Caco-2 (cell line): ENCODE data around the gene POLR1H. TPM values are rescaled to one million over a fixed set of nuclear protein-coding genes. Genes with fewer than 3 reads are reported as not detected.

Experiments used
- BruUV-seq: library from RNA; stranded (reverse); fragments of 400-500 nt; replicated peaks from 2 replicates; lab custom pipeline; 2021; lab: Mats Ljungman, UMichigan
- CTCF ChIA-PET: fragments of 300-600 bp; sonication (Branson Sonifier 250); formaldehyde crosslinking; loops from one replicate; lab custom pipeline; 2022; ENCODE audit warnings: antibody characterized with exemption; lab: Charles Lee
- POLR2A ChIA-PET: fragments of 300-600 bp; sonication (Branson Sonifier 250); formaldehyde crosslinking; loops from one replicate; lab custom pipeline; 2022; ENCODE audit warnings: antibody characterized with exemption; lab: Charles Lee
- DNase-seq, 2 experiments: peaks; one replicate each; pipeline versions ENCODE4 v3.0.0 to v3.0.0-alpha.2; 2020 to 2022
- H3K27me3 ChIP-seq: replicated peaks from 2 replicates; pipeline ENCODE4 v1.6.0; 2011; ENCODE audit warnings: low read length; ENCODE audit not compliant: control insufficient read depth, insufficient read depth
- H3K36me3 ChIP-seq: 2 replicates; pipeline ENCODE4 v1.5.1; 2011; ENCODE audit warnings: low read length; ENCODE audit not compliant: control insufficient read depth, insufficient read depth
- H3K4me1 ChIP-seq: fragments of 250-450 bp; sonication (Bioruptor Pico); 2 replicates; pipeline ENCODE4 v1.5.1; 2020; ENCODE audit warnings: mild to moderate bottlenecking
- H3K4me3 ChIP-seq: 2 replicates; pipeline ENCODE4 v1.5.1; 2011; ENCODE audit warnings: low read depth, mild to moderate bottlenecking, control low read depth, low read length
- H3K9me3 ChIP-seq: fragments of 250-450 bp; sonication (Bioruptor Pico); 2 replicates; pipeline ENCODE4 v1.5.1; 2020; ENCODE audit warnings: mild to moderate bottlenecking, moderate library complexity
- H3K27ac Mint-ChIP-seq: one replicate; pipeline ENCODE4 v1.8.0; 2022; ENCODE audit warnings: mixed read lengths; ENCODE audit not compliant: unreplicated experiment
- H3K27me3 Mint-ChIP-seq: one replicate; pipeline ENCODE4 v1.8.0; 2022; ENCODE audit warnings: mixed read lengths; ENCODE audit not compliant: insufficient read depth, unreplicated experiment
- H3K36me3 Mint-ChIP-seq: one replicate; pipeline ENCODE4 v1.8.0; 2022; ENCODE audit warnings: mild to moderate bottlenecking, mixed read lengths; ENCODE audit not compliant: insufficient read depth, unreplicated experiment
- H3K4me1 Mint-ChIP-seq: one replicate; pipeline ENCODE4 v1.8.0; 2022; ENCODE audit warnings: low read depth, mixed read lengths; ENCODE audit not compliant: unreplicated experiment
- H3K4me3 Mint-ChIP-seq: one replicate; pipeline ENCODE4 v1.8.0; 2022; ENCODE audit warnings: mild to moderate bottlenecking, moderate library complexity, mixed read lengths; ENCODE audit not compliant: unreplicated experiment
- H3K9me3 Mint-ChIP-seq: one replicate; pipeline ENCODE4 v1.8.0; 2022; ENCODE audit warnings: mixed read lengths; ENCODE audit not compliant: unreplicated experiment
- CTCF ChIP-seq, 2 experiments: fragments of 200-600 bp in 1 of 2; IDR thresholded peaks; 1 replicate in 1 of 2; 2 replicates in 1 of 2; pipeline versions ENCODE4 v1.5.1 to v1.8.0; 2011 to 2022; ENCODE audit warnings: antibody characterized with exemption in 1 of 2, control low read depth in 1 of 2, inconsistent platforms in 1 of 2, low read depth in 1 of 2, low read length in 1 of 2, mild to moderate bottlenecking in 1 of 2, moderate library complexity in 1 of 2; ENCODE audit not compliant: insufficient read depth in 1 of 2, severe bottlenecking in 1 of 2, unreplicated experiment in 1 of 2
- intact Hi-C: fragments of 100-400 bp; cut with micrococcal nuclease; formaldehyde crosslinking; loops from one replicate; pipeline ENCODE4 v1.10.0; 2022; ENCODE audit not compliant: unreplicated experiment
- total RNA-seq: library from RNA; stranded (reverse); gene quantifications from 2 replicates; pipeline ENCODE4 v1.2.3, GENCODE V29; 2022

POLR1H gene
- total RNA-seq, 1 experiment from 2014 or later = 27.6 TPM

GRCh38 chr6:30043744-30044143 lies 17.3 kb upstream of the POLR1H start:
- no peaks in the 10 kb centered on the region for H3K4me1 Mint-ChIP-seq
- ChIA-PET POLR2A (no interaction called here), CTCF (no interaction called here)
- H3K27me3 ChIP-seq = no peaks in the 10 kb centered on the region
- H3K4me1 ChIP-seq = no peaks in the 10 kb centered on the region
- no peak for TF ChIP-seq CTCF (IDR thresholded peaks at IDR 0.05; ENCODE audit: insufficient read depth in 1 of 2, low read depth in 1 of 2, low read length in 1 of 2, severe bottlenecking in 1 of 2, unreplicated experiment in 1 of 2)
- H3K36me3 ChIP-seq = no peaks in the 10 kb centered on the region
- no peaks in the 10 kb centered on the region for H3K27me3 Mint-ChIP-seq
- intact Hi-C loops = no loop called here
- H3K9me3 Mint-ChIP-seq = no peaks in the 10 kb centered on the region
- DNase-seq = no peak
- no TSS peak for BruUV-seq
- no peak overlapping the region for H3K4me3 Mint-ChIP-seq
- no peak overlapping the region for H3K27ac Mint-ChIP-seq
- no peak overlapping the region for H3K4me3 ChIP-seq
- no peaks in the 10 kb centered on the region for H3K36me3 Mint-ChIP-seq
- no peaks in the 10 kb centered on the region for H3K9me3 ChIP-seq

GRCh38 chr6:30044630-30045029 lies 16.4 kb upstream of the POLR1H start:
- H3K4me1 Mint-ChIP-seq = no peaks in the 10 kb centered on the region
- no peak overlapping the region for H3K4me3 Mint-ChIP-seq
- H3K36me3 Mint-ChIP-seq = no peaks in the 10 kb centered on the region
- H3K27ac Mint-ChIP-seq = no peak overlapping the region
- Histone ChIP-seq H3K4me3 (no peak overlapping the region), H3K4me1 (no peaks in the 10 kb centered on the region), H3K27me3 (no peaks in the 10 kb centered on the region), H3K36me3 (no peaks in the 10 kb centered on the region), H3K9me3 (no peaks in the 10 kb centered on the region)
- TF ChIP-seq CTCF (IDR thresholded peaks at IDR 0.05; ENCODE audit: insufficient read depth in 1 of 2, low read depth in 1 of 2, low read length in 1 of 2, severe bottlenecking in 1 of 2, unreplicated experiment in 1 of 2) = no peak
- POLR2A ChIA-PET = no interaction called here
- no peaks in the 10 kb centered on the region for H3K27me3 Mint-ChIP-seq
- BruUV-seq = no TSS peak
- intact Hi-C loops = no loop called here
- no peak for DNase-seq
- no peaks in the 10 kb centered on the region for H3K9me3 Mint-ChIP-seq
- CTCF ChIA-PET = no interaction called here

GRCh38 chr6:30047220-30047619 lies 13.8 kb upstream of the POLR1H start:
- H3K36me3 Mint-ChIP-seq = no peaks in the 10 kb centered on the region
- no peaks in the 10 kb centered on the region for H3K27me3 Mint-ChIP-seq
- ChIA-PET CTCF (no interaction called here), POLR2A (no interaction called here)
- Histone ChIP-seq H3K4me3 (no peak overlapping the region), H3K4me1 (no peaks in the 10 kb centered on the region), H3K27me3 (no peaks in the 10 kb centered on the region), H3K9me3 (no peaks in the 10 kb centered on the region), H3K36me3 (no peaks in the 10 kb centered on the region)
- H3K4me3 Mint-ChIP-seq = no peak overlapping the region
- intact Hi-C loops = no loop called here
- H3K4me1 Mint-ChIP-seq = no peaks in the 10 kb centered on the region
- TF ChIP-seq CTCF (IDR thresholded peaks at IDR 0.05; ENCODE audit: insufficient read depth in 1 of 2, low read depth in 1 of 2, low read length in 1 of 2, severe bottlenecking in 1 of 2, unreplicated experiment in 1 of 2) = no peak
- no TSS peak for BruUV-seq
- H3K27ac Mint-ChIP-seq = no peak overlapping the region
- no peaks in the 10 kb centered on the region for H3K9me3 Mint-ChIP-seq
- no peak for DNase-seq
